OCI-LY3 (cell line): ENCODE measurements around the gene LIN7B.

ENCODE experiments used
- H2AFZ ChIP-seq: fragments of 200-600, 300-600 bp; shearing (Covaris generic); 2 replicates; pipeline ENCODE4 v1.6.0; 2014; ENCODE audit warnings: antibody characterized with exemption, low read depth, low read length
- H3K27ac ChIP-seq: fragments of 200-600, 300-600 bp; sonication (generic); 2 replicates; pipeline ENCODE4 v1.5.1; 2014; ENCODE audit warnings: mild to moderate bottlenecking, low read length, moderate library complexity, mixed read lengths
- H3K27me3 ChIP-seq: fragments of 200-600, 300-600 bp; sonication (generic); 2 replicates; pipeline ENCODE4 v1.6.1; 2014; ENCODE audit warnings: low read depth, low read length, mixed read lengths
- H3K36me3 ChIP-seq: fragments of 200-600, 300-600 bp; sonication (generic); replicated peaks from 2 replicates; pipeline ENCODE3; 2014; ENCODE audit warnings: low read depth, low read length, mixed read lengths
- H3K4me1 ChIP-seq: fragments of 300-600, 200-600 bp; sonication (generic); 2 replicates; pipeline ENCODE4 v1.6.1; 2014; ENCODE audit warnings: low read length, mixed read lengths
- H3K4me2 ChIP-seq: fragments of 200-600, 300-600 bp; sonication (generic); 2 replicates; pipeline ENCODE4 v1.6.1; 2014; ENCODE audit warnings: low read length, mixed read lengths
- H3K4me3 ChIP-seq: fragments of 300-600, 200-600 bp; sonication (generic); 2 replicates; pipeline ENCODE4 v1.5.1; 2014; ENCODE audit warnings: antibody characterized with exemption, mild to moderate bottlenecking, low read length, moderate library complexity
- H3K79me2 ChIP-seq: fragments of 300-600, 200-600 bp; shearing (Covaris generic); 2 replicates; pipeline ENCODE4 v1.6.1; 2014; ENCODE audit warnings: mild to moderate bottlenecking, low read length, mixed read lengths
- H3K9ac ChIP-seq: fragments of 300-600, 200-600 bp; shearing (Covaris generic); 2 replicates; pipeline ENCODE4 v1.6.0; 2014; ENCODE audit warnings: mild to moderate bottlenecking, low read length, moderate library complexity
- H3K9me3 ChIP-seq: fragments of 200-600, 300-600 bp; shearing (Covaris generic); 2 replicates; pipeline ENCODE4 v1.6.1; 2014; ENCODE audit warnings: low read length, mixed read lengths; ENCODE audit not compliant: insufficient read depth
- H4K20me1 ChIP-seq: fragments of 200-600, 300-600 bp; sonication (generic); 2 replicates; pipeline ENCODE4 v1.6.1; 2016; ENCODE audit warnings: low read length, mixed read lengths; ENCODE audit not compliant: insufficient read depth
- EZH2phosphoT487 ChIP-seq: fragments of 200-600 bp; shearing (Covaris generic); IDR thresholded peaks from 2 replicates; pipeline ENCODE4 v1.6.1; 2018; ENCODE audit warnings: antibody characterized with exemption, mixed run types, low read depth
- TF ChIP-seq, protein P1 (sequence below): fragments of 200-600, 300-600 bp; sonication (generic); IDR thresholded peaks from 2 replicates; pipeline ENCODE4 v1.5.1; 2014; ENCODE audit warnings: antibody characterized with exemption, low read length, low read depth

LIN7B gene, protein sequence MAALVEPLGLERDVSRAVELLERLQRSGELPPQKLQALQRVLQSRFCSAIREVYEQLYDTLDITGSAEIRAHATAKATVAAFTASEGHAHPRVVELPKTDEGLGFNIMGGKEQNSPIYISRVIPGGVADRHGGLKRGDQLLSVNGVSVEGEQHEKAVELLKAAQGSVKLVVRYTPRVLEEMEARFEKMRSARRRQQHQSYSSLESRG

DNA sequence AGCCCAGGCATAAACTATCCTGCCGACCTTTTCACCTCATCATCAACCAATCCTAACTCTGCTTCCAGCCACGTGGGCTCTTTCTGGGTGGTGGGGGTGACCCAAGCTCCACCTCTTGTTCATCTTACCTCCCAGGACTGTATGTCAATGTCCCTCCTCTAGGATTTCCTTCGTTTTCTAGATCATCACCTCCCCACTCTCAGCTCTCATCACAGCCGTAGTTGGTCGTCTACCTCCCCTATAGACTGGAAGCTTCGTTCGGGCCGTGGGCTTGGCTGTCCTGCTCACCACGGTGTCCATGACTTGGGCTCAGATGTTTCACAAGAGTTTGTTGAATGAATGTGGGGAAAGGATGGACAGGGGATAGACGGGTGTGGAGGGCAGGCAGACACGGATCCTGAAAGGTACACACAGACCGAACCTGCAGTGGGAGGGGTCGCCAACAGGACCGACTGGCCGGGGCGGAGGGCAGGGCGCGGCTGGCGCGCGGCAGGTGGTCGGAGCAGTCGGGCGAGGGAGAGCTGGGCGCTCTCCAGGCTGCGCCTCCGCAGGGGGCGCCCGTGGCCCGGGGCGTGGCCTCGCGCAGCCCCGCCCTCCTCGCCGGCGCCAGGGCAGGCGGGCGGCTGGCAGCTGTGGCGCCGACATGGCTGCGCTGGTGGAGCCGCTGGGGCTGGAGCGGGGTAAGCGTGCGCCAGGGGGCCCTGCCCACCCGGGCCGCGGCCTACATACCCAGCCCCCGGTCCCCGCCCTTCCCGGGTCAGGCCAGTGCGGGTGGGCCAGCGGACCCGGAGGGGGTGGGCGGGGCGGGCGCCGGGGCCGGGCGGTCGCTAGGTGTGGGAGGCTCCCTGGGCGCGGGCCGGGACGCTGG is at the start of gene LIN7B:
Gene LIN7B, plus strand, starts transcription at position 609 of the 868 bp plus-strand sequence. Its CDS starts 35 bp downstream, at position 644.
- peaks cover 10% of the 10 kb centered on the region for H3K36me3 ChIP-seq
- peak within 1 kb of the TSS; percentile 81 for H2AFZ ChIP-seq
- peak within 1 kb of the TSS; percentile 56 for H3K9ac ChIP-seq
- TF ChIP-seq, protein P1, sequence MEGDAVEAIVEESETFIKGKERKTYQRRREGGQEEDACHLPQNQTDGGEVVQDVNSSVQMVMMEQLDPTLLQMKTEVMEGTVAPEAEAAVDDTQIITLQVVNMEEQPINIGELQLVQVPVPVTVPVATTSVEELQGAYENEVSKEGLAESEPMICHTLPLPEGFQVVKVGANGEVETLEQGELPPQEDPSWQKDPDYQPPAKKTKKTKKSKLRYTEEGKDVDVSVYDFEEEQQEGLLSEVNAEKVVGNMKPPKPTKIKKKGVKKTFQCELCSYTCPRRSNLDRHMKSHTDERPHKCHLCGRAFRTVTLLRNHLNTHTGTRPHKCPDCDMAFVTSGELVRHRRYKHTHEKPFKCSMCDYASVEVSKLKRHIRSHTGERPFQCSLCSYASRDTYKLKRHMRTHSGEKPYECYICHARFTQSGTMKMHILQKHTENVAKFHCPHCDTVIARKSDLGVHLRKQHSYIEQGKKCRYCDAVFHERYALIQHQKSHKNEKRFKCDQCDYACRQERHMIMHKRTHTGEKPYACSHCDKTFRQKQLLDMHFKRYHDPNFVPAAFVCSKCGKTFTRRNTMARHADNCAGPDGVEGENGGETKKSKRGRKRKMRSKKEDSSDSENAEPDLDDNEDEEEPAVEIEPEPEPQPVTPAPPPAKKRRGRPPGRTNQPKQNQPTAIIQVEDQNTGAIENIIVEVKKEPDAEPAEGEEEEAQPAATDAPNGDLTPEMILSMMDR = peak; percentile 52
- TF ChIP-seq EZH2phosphoT487 = no peak
- peaks cover 6% of the 10 kb centered on the region for H3K79me2 ChIP-seq
- H3K9me3 ChIP-seq = no peaks in the 10 kb centered on the region
- H3K27me3 ChIP-seq = no peaks in the 10 kb centered on the region
- H3K4me3 ChIP-seq = peak within 1 kb of the TSS; percentile 78
- H3K27ac ChIP-seq = no peak within 1 kb of the TSS
- H3K4me2 ChIP-seq = peak within 1 kb of the TSS; percentile 99
- H3K4me1 ChIP-seq = peaks cover 14% of the 10 kb centered on the region
- no peaks in the 10 kb centered on the region for H4K20me1 ChIP-seq

DNA sequence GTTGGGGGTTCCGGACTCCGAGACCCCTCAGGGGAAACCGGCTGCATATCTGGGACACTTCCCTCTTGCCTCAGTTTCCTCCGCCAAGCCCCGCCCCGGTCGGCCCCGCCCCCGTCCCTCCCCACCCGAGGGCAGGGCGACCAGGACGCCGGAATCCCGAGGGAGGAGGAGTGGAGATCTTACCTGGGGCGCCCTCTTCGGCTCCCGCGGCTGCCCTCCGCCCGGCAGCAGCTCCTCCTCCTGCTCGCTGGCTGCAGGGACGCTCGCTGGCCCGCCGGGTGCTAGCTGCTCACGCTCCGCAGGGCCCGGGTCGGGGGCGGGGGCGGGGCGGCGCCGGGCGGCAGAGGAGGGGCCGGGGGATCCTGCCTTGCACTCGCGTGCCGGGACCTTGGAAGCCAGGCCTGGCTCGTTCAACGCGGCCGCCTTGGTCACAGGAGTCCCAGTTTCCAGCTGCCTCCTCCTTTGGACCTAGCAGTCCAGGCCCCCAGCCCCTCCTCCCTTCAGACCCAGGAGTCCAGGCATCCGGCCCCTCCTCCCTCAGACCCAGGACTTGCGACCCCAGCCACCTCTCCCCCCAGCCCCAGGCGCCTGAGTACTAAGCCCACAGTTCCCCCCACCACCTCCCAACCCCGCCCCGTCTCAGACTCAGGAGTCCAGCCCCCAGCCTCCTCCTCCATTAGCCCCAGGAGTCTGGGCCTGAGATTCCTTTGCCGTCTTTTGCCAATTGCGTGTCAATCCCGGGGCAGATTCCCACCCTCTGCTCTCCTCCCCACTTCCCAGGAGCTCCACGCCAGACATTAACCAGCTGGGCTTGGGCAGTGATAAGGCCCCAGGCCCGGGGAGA is 49.2 kb upstream of the LIN7B start, which contains the start of gene NTF4:
Gene NTF4, minus strand, starts transcription at position 51 of the 844 bp plus-strand sequence. CDS start 2,821 bp downstream, outside the sequence.
- Histone ChIP-seq H3K4me2 (0 out of 2 replicates have a peak within 1 kb of the TSS, but pooled peaks have one; percentile 29), H3K27me3 (peaks cover 25% of the 10 kb centered on the region), H3K9me3 (no peaks in the 10 kb centered on the region), H3K27ac (no peak within 1 kb of the TSS), H3K36me3 (no peaks in the 10 kb centered on the region), H4K20me1 (no peaks in the 10 kb centered on the region), H3K79me2 (no peaks in the 10 kb centered on the region), H3K4me3 (no peak within 1 kb of the TSS), H3K9ac (no peak within 1 kb of the TSS), H2AFZ (no peak within 1 kb of the TSS), H3K4me1 (no peaks in the 10 kb centered on the region)
- no peak for TF ChIP-seq EZH2phosphoT487
- TF ChIP-seq, protein P1 = no peak

DNA sequence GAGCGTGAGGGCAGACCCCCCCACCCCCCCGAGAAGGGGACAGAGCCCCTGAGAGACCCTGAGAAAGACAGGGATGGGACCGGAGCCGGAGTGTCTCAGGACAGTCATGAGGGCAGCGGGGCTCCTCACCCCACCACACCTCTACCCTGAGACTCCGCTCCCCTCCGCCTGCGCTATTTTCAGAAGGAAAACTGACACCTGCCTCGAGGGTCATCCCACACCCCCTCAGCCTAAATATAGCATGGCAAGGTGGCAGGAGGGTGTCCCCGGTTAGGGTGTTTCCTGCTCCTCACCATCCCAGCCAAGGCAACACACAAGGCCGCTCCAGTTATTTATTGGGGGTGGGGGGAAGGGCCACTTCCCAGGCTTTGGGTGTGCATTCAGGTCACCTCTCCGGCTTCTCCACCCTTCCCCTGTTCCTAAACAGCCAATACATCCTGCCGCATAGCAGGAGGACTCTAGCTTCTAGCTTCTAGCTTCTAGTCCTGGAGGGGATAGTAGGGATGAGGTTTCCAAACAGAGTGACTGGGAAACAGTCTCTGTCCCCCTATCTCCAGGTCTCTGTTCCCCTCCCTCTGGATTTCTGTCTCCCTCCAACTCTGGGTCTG is 48.2 kb upstream of the LIN7B start:
- no peaks in the 10 kb centered on the region for H4K20me1 ChIP-seq
- no peak overlapping the region for H3K9ac ChIP-seq
- no peaks in the 10 kb centered on the region for H3K9me3 ChIP-seq
- H3K4me3 ChIP-seq = no peak overlapping the region
- TF ChIP-seq EZH2phosphoT487 = no peak
- TF ChIP-seq, protein P1 = no peak
- H3K27me3 ChIP-seq = peaks cover 25% of the 10 kb centered on the region
- no peak overlapping the region for H3K27ac ChIP-seq
- no peaks in the 10 kb centered on the region for H3K36me3 ChIP-seq
- no peak overlapping the region for H3K4me2 ChIP-seq
- no peak overlapping the region for H2AFZ ChIP-seq
- H3K79me2 ChIP-seq = no peaks in the 10 kb centered on the region
- no peaks in the 10 kb centered on the region for H3K4me1 ChIP-seq
